PFSK-1 (cell line): ENCODE data around the gene SLC25A15.

Experiments used
- FOXP2 ChIP-seq: optimal IDR thresholded peaks from 2 replicates; pipeline ENCODE3; 2011; ENCODE audit warnings: borderline replicate concordance, control low read depth, inconsistent platforms; ENCODE audit not compliant: insufficient read depth; ENCODE audit errors: extremely low read length, extremely low read depth
- POLR2AphosphoS5 ChIP-seq: IDR thresholded peaks from 2 replicates; pipeline ENCODE4 v1.6.1; 2012; ENCODE audit warnings: low read depth, mild to moderate bottlenecking, control low read depth, low read length, moderate library complexity
- REST ChIP-seq, 2 experiments: IDR thresholded peaks; 2 replicates each; pipeline versions ENCODE4 v1.6.1 to v1.8.0; 2011 to 2012; ENCODE audit warnings: low read depth in 2 of 2, low read length in 2 of 2, control low read depth in 1 of 2, inconsistent platforms in 1 of 2, mild to moderate bottlenecking in 1 of 2, moderate library complexity in 1 of 2; ENCODE audit not compliant: insufficient read depth in 1 of 2
- SIN3A ChIP-seq: IDR thresholded peaks from 2 replicates; pipeline ENCODE4 v1.6.1; 2012; ENCODE audit warnings: mild to moderate bottlenecking, low read length, moderate library complexity, borderline replicate concordance; ENCODE audit not compliant: insufficient read depth
- TAF1 ChIP-seq: IDR thresholded peaks from 2 replicates; pipeline ENCODE4 v1.6.1; 2012; ENCODE audit warnings: low read length, control low read depth, borderline replicate concordance; ENCODE audit not compliant: insufficient read depth

SLC25A15 gene

GRCh38 chr13:40784540-40784939, 4.9 kb upstream of the SLC25A15 start:
- no peak for TF ChIP-seq POLR2AphosphoS5

- TF ChIP-seq TAF1 (no peak), POLR2AphosphoS5 (no peak), SIN3A (no peak), REST (IDR thresholded peaks at IDR 0.05; ENCODE audit: insufficient read depth in 1 of 2, low read depth in 2 of 2, low read length in 2 of 2) (no peak), FOXP2 (no peak)
Measured at GRCh38 chr13:40786568-40786996, 2.8 kb upstream of the SLC25A15 start.

GRCh38 chr13:40787062-40787461, 2.3 kb upstream of the SLC25A15 start:
- TF ChIP-seq SIN3A, result no peak
- TF ChIP-seq FOXP2, result no peak
- no peak for TF ChIP-seq REST (IDR thresholded peaks at IDR 0.05; ENCODE audit: insufficient read depth in 1 of 2, low read depth in 2 of 2, low read length in 2 of 2)
- TF ChIP-seq TAF1, result no peak
- no peak for TF ChIP-seq POLR2AphosphoS5

GRCh38 chr13:40790154-40790616, 774 bp downstream of the SLC25A15 start:
- TF ChIP-seq REST (IDR thresholded peaks at IDR 0.05; ENCODE audit: insufficient read depth in 1 of 2, low read depth in 2 of 2, low read length in 2 of 2), result no peak
- TF ChIP-seq SIN3A, result no peak
- no peak for TF ChIP-seq TAF1
- no peak for TF ChIP-seq FOXP2
- no peak for TF ChIP-seq POLR2AphosphoS5

- TF ChIP-seq SIN3A (no peak), FOXP2 (no peak), REST (IDR thresholded peaks at IDR 0.05; ENCODE audit: insufficient read depth in 1 of 2, low read depth in 2 of 2, low read length in 2 of 2) (no peak), TAF1 (no peak), POLR2AphosphoS5 (no peak)
Measured at GRCh38 chr13:40792284-40793051, 3.1 kb downstream of the SLC25A15 start.
